GM19193 (cell line): ENCODE results near the gene TOR2A.

Source experiments
- POLR2A ChIP-seq: IDR thresholded peaks from 4 replicates; pipeline ENCODE4 v1.6.1; 2011; ENCODE audit not compliant: insufficient read depth, insufficient read length; ENCODE audit errors: extremely low read depth

TOR2A gene

DNA sequence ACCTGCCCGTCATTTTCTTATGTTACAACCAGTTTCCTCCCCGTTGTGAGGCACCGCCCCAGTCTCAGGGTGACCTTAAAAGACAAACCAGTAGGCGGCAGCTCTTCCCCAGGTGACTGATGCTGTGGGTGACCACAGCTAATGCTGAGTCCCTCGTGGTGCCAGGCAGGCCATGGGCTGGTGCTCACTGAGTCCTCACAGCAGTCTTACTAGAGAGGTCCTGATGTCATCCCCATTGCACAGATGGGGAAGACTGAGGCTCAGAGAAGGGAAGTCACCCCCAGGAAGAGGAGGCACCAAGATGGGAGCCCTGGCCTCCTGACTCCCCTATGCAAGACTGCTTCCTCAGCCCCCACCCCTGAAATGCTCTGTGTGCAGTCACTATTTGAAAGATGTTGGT, 27.3 kb downstream of the TOR2A start:
- no peak for TF ChIP-seq POLR2A

GRCh38 chr9:127706836-127707241, 28.3 kb downstream of the TOR2A start, which contains the start of gene CFAP157:
CFAP157 (plus strand) TSS chr9:127706988; CDS start chr9:127707032, 44 bp downstream.
- no peak for TF ChIP-seq POLR2A

GRCh38 chr9:127705577-127706379, 29.3 kb downstream of the TOR2A start:
- no peak for TF ChIP-seq POLR2A

- no peak for TF ChIP-seq POLR2A
These were observed 31.7 kb downstream of the TOR2A start for GRCh38 chr9:127703289-127703946.

- TF ChIP-seq POLR2A, result no peak
These were observed 34.4 kb downstream of the TOR2A start for GRCh38 chr9:127700594-127701255.

- TF ChIP-seq POLR2A, result no peak
These were observed 35.0 kb downstream of the TOR2A start for GRCh38 chr9:127700140-127700539.

- TF ChIP-seq POLR2A, result peak; percentile 66
These were observed 36.0 kb downstream of the TOR2A start for GRCh38 chr9:127698985-127699670.

GRCh38 chr9:127698386-127698785, 36.7 kb downstream of the TOR2A start:
- TF ChIP-seq POLR2A, result no peak

DNA sequence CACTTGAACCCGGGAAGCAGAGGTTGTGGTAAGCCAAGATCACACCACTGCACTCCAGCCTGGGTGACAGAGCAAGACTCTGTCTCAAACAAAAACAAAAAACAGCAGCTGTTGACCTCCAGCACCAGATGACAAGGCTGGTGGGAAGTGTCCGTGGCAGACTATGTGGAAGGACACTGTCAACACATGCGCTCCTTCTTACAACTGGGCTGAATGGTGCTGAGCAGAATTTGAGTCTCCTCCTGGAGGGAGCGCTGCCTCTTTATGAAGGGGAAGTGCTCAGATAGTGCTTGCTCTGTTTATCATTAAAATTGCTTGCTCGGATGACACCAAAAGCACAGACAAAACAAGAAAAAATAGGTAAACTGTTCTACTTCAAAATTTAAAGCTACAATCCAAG, 37.5 kb downstream of the TOR2A start:
- TF ChIP-seq POLR2A, result no peak

DNA sequence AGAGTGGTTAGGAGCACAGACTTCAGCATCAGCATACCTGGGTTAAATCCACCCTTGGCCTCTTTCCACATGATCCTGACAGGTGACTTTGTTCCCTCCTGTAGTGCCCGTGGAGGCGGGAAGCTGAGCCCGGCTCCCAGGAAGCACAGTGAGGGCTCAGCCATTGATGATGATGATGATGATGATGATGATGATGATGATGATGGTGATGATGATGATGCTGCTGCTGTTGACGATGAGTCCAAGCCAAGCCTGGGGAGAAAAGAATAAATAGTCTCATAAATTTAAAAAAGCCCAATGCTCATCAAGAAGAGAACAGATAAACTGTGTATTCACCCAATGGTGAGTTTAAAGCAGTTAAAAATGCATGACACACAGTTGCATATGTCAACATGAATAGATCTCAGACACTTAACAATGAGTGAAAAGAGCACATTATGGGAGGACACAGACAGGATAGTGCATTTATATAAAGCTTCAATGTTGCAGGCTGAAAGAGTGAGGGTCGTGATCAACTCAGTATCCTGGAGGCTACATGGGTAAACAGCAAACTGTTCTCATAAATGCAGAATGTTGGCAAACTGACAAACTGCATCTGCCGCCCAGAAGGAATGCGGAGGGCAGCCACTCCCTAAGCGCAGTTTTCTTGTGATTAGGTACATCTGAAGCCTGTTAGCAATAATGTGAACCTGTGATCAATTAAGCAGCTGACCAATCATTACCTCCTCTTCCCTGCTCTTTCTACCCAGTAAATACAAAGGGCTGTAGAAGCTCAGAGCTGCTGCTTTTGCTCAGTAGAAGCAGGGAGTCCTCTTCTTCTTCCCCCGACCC, 40.0 kb downstream of the TOR2A start:
- TF ChIP-seq POLR2A, result no peak

GRCh38 chr9:127693697-127694096, 41.4 kb downstream of the TOR2A start:
- TF ChIP-seq POLR2A, result no peak

DNA sequence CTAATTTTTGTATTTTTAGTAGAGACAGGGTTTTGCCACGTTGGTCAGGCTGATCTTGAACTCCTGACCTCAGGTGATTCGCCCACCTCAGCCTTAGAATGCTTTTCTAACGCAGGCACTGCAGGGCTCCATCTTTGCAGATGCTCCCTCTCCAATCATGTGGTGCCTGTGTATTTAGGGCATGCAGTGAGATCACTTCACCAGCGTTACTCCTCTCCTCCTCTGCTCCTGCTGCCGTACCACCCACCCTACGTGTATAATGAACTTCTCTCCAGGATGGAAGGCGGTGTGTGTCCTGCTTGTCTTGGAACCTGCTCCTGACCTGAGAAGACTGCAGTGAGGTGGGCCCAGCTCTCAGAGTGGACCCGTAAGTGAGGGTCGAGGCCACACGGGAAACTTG, 42.0 kb downstream of the TOR2A start:
- TF ChIP-seq POLR2A, result no peak

GRCh38 chr9:127692071-127692470, 43.0 kb downstream of the TOR2A start:
- no peak for TF ChIP-seq POLR2A

DNA sequence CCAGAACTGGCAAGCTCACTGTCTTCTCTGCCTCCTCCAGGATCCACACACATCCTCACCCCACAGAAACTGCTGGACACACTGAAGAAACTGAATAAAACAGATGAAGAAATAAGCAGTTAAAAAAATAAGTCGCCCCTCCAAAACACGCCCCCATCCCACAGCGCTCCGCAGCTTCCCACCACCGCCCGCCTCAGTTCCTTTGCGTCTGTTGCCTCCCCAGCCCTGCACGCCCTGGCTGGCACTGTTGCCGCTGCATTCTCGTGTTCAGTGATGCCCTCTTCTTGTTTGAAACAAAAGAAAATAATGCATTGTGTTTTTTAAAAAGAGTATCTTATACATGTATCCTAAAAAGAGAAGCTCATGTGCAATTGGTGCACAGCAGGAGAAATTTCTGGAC, 44.4 kb downstream of the TOR2A start:
- TF ChIP-seq POLR2A, result no peak
